VCaP (cell line): ENCODE results near the gene NOBOX.

Experiments
- H3K27ac ChIP-seq: fragments of 450-650 bp; 2 replicates; pipeline ENCODE4 v1.5.1; 2017
- CTCF ChIP-seq: fragments of 450-650 bp; conservative IDR thresholded peaks from 2 replicates; pipeline ENCODE4 v1.5.1; 2017; ENCODE audit warnings: mild to moderate bottlenecking, moderate library complexity

The NOBOX gene

GRCh38 chr7:144403649-144404061, at the start of gene NOBOX:
Gene NOBOX, minus strand, starts transcription at chr7:144403693.
- no peak within 1 kb of the TSS for H3K27ac ChIP-seq
- no peak for TF ChIP-seq CTCF

GRCh38 chr7:144452064-144452463, 48.6 kb upstream of the NOBOX start:
- TF ChIP-seq CTCF, result no peak

GRCh38 chr7:144445590-144445989, 42.1 kb upstream of the NOBOX start:
- no peak overlapping the region for H3K27ac ChIP-seq
- TF ChIP-seq CTCF, result no peak

More at GRCh38 chr7:144452064-144452463, 48.6 kb upstream of the NOBOX start:
- peak overlapping the region; percentile 65 for H3K27ac ChIP-seq

GRCh38 chr7:144439717-144440205, 36.3 kb upstream of the NOBOX start:
- TF ChIP-seq CTCF, result no peak
- H3K27ac ChIP-seq, result peak overlapping the region; percentile 45

- peak overlapping the region; percentile 45 for H3K27ac ChIP-seq
- TF ChIP-seq CTCF, result no peak
Observed at GRCh38 chr7:144438759-144439158, 35.3 kb upstream of the NOBOX start.

GRCh38 chr7:144437370-144438191, 34.1 kb upstream of the NOBOX start:
- TF ChIP-seq CTCF, result peak; percentile 82
- no peak overlapping the region for H3K27ac ChIP-seq

GRCh38 chr7:144436500-144436899, 33.0 kb upstream of the NOBOX start:
- TF ChIP-seq CTCF, result no peak
- no peak overlapping the region for H3K27ac ChIP-seq
